Measurements from ENCODE around the gene SLC2A4. TPM values are rescaled to one million over a fixed set of nuclear protein-coding genes. Genes with fewer than 3 reads are reported as not detected.
"Not testable (repeated sequence)": the region's sequence is repeated elsewhere in the genome, so short reads cannot be mapped to it uniquely, and the experiment has no call there.

The SLC2A4 gene
- total RNA-seq, 6 donors from 2014 or later, result 1.0 to 5.2 (median 1.2) TPM

DNA sequence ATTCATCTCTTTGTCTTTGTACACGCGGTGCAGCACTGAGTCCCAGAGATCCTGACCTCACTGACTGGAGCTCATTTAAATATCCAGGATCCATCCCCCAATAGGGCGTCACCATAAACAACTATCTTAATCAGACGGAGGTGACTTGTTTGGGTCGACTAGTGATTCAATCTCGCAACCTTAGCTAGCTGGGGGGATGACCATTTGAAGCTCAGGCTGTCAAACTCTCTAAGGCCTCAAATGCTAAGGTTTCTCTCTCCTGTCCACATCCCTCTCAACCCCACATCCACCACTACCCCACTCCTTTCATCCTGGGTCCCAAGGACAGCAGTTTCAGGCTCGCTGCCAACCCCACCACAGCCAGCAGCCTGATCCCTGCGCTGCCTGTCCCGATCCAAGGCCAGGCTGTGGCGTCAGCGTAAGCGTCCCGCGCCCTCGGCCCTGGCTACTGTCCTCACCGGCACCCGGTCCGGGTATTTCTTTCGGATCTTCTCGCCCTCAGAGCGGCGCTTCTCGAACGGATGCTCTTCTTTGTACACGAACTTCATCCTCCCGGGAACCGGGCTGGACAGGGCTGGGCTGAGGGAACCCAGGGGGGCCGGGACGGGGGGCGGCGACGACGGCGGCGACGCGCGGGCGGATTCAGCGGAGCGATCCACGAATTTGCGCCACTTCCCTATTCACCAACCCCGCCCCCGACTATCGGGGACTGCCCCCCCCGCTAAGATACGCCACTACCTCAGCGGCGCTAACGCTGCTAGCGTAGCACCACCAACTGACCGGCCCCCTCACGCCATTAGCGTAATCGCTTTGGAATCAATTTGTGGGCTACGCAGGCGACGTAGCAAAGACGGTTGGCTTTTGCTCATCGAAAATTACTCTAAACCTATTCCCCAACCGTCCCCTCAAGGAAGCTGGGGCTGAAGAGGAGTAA, 39.5 kb upstream of the SLC2A4 start, which contains the start of gene GABARAP:
Gene GABARAP (minus strand): TSS at position 667 of the 934 bp plus-strand sequence. CDS start 119 bp downstream, at position 548.
- peaks cover 23 to 36% (median 32%) of the 10 kb centered on the region in 4 donors for H3K4me1 ChIP-seq
- TF ChIP-seq POLR2A (IDR thresholded peaks at IDR 0.05) (peak in 3 of 4 donors; percentile 33 to 79 (median 56)), POLR2AphosphoS5 (IDR thresholded peaks at IDR 0.05) (peak in 1 of 2 donors; percentile 74), EP300 (IDR thresholded peaks at IDR 0.05) (no peak)
- TF ChIP-seq, protein P1, sequence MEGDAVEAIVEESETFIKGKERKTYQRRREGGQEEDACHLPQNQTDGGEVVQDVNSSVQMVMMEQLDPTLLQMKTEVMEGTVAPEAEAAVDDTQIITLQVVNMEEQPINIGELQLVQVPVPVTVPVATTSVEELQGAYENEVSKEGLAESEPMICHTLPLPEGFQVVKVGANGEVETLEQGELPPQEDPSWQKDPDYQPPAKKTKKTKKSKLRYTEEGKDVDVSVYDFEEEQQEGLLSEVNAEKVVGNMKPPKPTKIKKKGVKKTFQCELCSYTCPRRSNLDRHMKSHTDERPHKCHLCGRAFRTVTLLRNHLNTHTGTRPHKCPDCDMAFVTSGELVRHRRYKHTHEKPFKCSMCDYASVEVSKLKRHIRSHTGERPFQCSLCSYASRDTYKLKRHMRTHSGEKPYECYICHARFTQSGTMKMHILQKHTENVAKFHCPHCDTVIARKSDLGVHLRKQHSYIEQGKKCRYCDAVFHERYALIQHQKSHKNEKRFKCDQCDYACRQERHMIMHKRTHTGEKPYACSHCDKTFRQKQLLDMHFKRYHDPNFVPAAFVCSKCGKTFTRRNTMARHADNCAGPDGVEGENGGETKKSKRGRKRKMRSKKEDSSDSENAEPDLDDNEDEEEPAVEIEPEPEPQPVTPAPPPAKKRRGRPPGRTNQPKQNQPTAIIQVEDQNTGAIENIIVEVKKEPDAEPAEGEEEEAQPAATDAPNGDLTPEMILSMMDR (IDR thresholded peaks at IDR 0.05), result no peak
- H3K27me3 ChIP-seq, result no peaks in the 10 kb centered on the region
- peak within 1 kb of the TSS; percentile 44 to 99 (median 80) for H3K4me3 ChIP-seq
- peak; percentile 93 to 96 for DNase-seq
- ATAC-seq (ENCODE audit: low FRiP score in 2 of 2), result peak; percentile 76 to 90
- peaks cover 0 to 45% (median 36%) of the 10 kb centered on the region in 4 donors for H3K36me3 ChIP-seq
- WGBS, 2 donors, result 0% methylated on average over 36 to 52 of the region's 62 CpGs
- H3K9me3 ChIP-seq, result no peaks in the 10 kb centered on the region
- peak within 1 kb of the TSS; percentile 92 to 100 (median 97) for H3K27ac ChIP-seq

DNA sequence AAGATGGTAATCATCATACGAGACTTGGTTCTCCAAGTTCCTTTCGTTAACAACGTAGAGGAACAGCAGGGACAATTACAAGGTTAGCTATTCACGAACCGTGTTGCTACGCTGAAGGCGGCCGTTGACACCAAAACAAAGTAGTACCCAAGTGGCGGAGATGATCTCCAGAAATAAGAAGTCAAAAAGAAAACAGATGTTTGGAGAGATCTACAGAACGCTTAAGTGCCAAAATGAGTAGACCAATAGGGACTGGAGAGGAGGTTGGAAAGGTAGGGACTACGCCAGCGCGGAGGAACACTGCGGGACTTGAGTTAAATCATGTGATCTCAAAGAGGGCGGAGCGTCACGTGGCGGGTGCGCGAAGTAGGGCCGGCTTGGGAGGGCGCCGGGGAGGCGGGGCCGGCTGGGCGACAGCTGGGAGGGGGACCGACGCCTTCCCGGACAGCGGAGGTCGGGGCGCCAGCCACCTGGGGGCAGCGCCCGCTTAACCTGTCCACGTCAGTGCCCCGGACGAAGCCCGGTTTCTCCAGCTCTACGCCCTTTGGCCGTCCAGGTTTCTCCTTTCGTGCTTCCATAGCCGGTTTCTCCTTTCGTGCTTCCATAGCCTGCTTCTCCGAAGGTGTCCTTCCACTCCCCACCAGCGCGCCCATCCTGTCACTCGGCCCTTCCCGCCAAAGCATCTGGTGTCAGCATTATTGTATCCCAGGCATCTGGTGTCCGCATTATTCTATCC, 38.6 kb upstream of the SLC2A4 start:
- Histone ChIP-seq H3K27me3 (no peaks in the 10 kb centered on the region), H3K36me3 (peaks cover 0 to 46% (median 36%) of the 10 kb centered on the region in 4 donors), H3K4me3 (peak overlapping the region; percentile 44 to 99 (median 80)), H3K4me1 (peaks cover 23 to 30% (median 26%) of the 10 kb centered on the region in 4 donors), H3K9me3 (no peaks in the 10 kb centered on the region), H3K27ac (peak overlapping the region; percentile 92 to 100 (median 97))
- WGBS, 2 donors, result 1 to 3% methylated on average over 48 to 49 of the region's 49 CpGs
- TF ChIP-seq EP300 (IDR thresholded peaks at IDR 0.05) (peak in 3 of 4 donors; percentile 23 to 83 (median 61)), POLR2A (IDR thresholded peaks at IDR 0.05) (peak in 3 of 4 donors; percentile 57 to 83 (median 74)), POLR2AphosphoS5 (IDR thresholded peaks at IDR 0.05) (peak; percentile 84 to 95)
- TF ChIP-seq, protein P1 (IDR thresholded peaks at IDR 0.05), result peak in 3 of 6 experiments; percentile 10 to 39 (median 37)
- DNase-seq (peak; percentile 94 to 97), ATAC-seq (ENCODE audit: low FRiP score in 2 of 2) (peak; percentile 83 to 84)

DNA sequence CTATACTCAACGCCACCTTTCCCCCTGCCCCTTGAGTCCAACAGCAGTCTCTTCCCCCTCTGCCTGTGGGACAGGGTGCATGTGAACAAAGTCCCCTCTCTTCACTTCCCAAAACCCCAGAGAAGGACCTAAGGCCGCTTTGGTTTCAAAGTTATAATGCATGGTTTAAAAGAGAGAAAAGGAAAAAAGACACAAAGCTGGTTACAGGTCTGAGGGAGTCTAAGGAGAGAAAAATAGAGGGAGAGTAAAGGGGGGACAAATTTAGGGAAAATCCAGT, 38.1 kb upstream of the SLC2A4 start:
- H3K4me1 ChIP-seq, result peaks cover 23 to 30% (median 26%) of the 10 kb centered on the region in 4 donors
- DNase-seq (no peak), ATAC-seq (ENCODE audit: low FRiP score in 2 of 2) (no peak)
- no peaks in the 10 kb centered on the region for H3K27me3 ChIP-seq
- H3K9me3 ChIP-seq, result no peaks in the 10 kb centered on the region
- TF ChIP-seq EP300 (IDR thresholded peaks at IDR 0.05) (no peak), POLR2AphosphoS5 (IDR thresholded peaks at IDR 0.05) (no peak), POLR2A (IDR thresholded peaks at IDR 0.05) (no peak)
- TF ChIP-seq, protein P1 (IDR thresholded peaks at IDR 0.05), result no peak
- 35 to 38% methylated on average over 2 of the region's 2 CpGs for WGBS, 2 donors
- peak overlapping the region; percentile 92 to 100 (median 97) for H3K27ac ChIP-seq
- H3K4me3 ChIP-seq, result peak overlapping the region in 3 of 4 donors; percentile 76 to 99 (median 85)
- H3K36me3 ChIP-seq, result peaks cover 0 to 46% (median 36%) of the 10 kb centered on the region in 4 donors

DNA sequence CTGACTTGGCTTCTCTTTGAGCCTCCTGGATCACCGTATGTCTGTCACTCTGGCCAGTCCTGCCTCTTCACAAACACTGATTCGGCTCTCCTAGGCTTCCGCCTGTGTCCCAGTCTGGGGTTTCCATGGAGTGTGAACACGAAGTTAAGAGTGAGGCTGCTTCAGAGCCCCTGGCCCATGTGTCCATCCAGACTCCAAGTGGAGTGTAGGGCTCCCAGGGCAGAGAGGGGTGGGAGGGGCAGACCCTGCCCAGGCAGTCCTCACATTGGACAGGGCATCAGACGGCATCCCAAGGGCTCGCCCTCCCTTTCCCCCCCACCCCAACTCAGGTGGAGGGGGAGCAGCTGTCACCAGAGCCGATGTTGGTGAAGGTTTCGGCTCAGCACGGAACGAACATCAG, 37.7 kb upstream of the SLC2A4 start:
- H3K27me3 ChIP-seq; H3K9me3 ChIP-seq; ATAC-seq (ENCODE audit: low FRiP score in 2 of 2); DNase-seq: not testable (repeated sequence)
- WGBS, 2 donors, result 84 to 85% methylated on average over 10 of the region's 10 CpGs
- Histone ChIP-seq H3K27ac (peak overlapping the region; percentile 92 to 100 (median 97)), H3K36me3 (peaks cover 0 to 46% (median 36%) of the 10 kb centered on the region in 4 donors), H3K4me1 (peaks cover 25 to 35% (median 29%) of the 10 kb centered on the region in 4 donors), H3K4me3 (peak overlapping the region in 2 of 4 donors; percentile 85 to 99)

DNA sequence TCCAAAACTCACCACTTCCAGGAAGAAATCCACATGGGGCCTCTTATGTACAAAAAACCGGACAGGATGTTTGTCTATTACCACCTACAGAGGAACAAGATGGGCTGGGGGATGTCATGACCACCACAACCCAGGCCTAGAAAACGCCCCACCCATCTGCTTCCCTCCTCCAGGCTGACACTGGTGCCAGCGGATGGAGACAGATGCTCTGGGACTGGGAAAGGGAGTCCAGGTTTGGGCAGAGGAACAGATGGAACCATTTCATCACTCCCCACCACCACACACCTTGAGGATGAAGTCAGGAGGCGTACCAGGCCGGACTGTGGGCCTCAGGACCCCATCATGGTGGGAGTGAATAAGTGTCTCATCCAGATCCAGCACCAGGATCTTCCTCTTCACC, 34.7 kb upstream of the SLC2A4 start:
- Histone ChIP-seq H3K4me3 (no peak overlapping the region), H3K27ac (no peak overlapping the region), H3K4me1 (peaks cover 25 to 38% (median 29%) of the 10 kb centered on the region in 4 donors), H3K9me3 (no peaks in the 10 kb centered on the region), H3K36me3 (peaks cover 0 to 33% (median 28%) of the 10 kb centered on the region in 4 donors), H3K27me3 (no peaks in the 10 kb centered on the region)
- DNase-seq, result no peak
- WGBS, 2 donors, result 91 to 97% methylated on average over 4 to 5 of the region's 5 CpGs
- TF ChIP-seq, protein P1 (IDR thresholded peaks at IDR 0.05), result no peak
- ATAC-seq (ENCODE audit: low FRiP score in 2 of 2), result no peak
